DND-41 (cell line): ENCODE measurements around the gene SLC29A2.

Experiments used
- EZH2 ChIP-seq: IDR thresholded peaks from 3 replicates; pipeline ENCODE4 v1.6.1; 2012; ENCODE audit warnings: borderline replicate concordance, low read depth, mild to moderate bottlenecking, moderate library complexity, low read length, inconsistent platforms; ENCODE audit not compliant: severe bottlenecking
- TF ChIP-seq, protein P1 (sequence below): IDR thresholded peaks from 2 replicates; pipeline ENCODE4 v1.5.1; 2012; ENCODE audit warnings: borderline replicate concordance, low read length, moderate library complexity, mild to moderate bottlenecking; ENCODE audit not compliant: poor library complexity, severe bottlenecking; ENCODE audit errors: extremely low read depth

DNA sequence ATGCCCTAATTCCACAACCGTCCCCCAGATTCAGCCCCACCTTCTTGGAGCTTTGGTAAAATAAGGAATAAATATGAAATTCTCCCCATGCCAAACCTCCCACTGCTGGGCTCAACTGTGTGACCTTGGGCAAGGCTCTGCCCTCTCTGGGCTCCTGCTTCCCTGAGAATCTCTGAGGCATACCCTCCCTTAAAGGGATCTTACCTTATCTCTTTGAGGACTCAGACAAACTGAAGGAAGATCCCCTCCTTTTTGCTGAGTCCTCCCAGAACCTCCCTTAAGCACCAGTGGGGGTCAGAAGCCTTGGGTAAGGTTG lies 57.4 kb downstream of the SLC29A2 start:
- TF ChIP-seq, protein P1, sequence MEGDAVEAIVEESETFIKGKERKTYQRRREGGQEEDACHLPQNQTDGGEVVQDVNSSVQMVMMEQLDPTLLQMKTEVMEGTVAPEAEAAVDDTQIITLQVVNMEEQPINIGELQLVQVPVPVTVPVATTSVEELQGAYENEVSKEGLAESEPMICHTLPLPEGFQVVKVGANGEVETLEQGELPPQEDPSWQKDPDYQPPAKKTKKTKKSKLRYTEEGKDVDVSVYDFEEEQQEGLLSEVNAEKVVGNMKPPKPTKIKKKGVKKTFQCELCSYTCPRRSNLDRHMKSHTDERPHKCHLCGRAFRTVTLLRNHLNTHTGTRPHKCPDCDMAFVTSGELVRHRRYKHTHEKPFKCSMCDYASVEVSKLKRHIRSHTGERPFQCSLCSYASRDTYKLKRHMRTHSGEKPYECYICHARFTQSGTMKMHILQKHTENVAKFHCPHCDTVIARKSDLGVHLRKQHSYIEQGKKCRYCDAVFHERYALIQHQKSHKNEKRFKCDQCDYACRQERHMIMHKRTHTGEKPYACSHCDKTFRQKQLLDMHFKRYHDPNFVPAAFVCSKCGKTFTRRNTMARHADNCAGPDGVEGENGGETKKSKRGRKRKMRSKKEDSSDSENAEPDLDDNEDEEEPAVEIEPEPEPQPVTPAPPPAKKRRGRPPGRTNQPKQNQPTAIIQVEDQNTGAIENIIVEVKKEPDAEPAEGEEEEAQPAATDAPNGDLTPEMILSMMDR: no peak
- TF ChIP-seq EZH2: no peak
